Left ventricle myocardium superior (tissue), 1 donor: ENCODE data around the gene BRME1. TPM values are rescaled to one million over a fixed set of nuclear protein-coding genes. Genes with fewer than 3 reads are reported as not detected.
"Not testable (repeated sequence)": the region's sequence is repeated elsewhere in the genome, so short reads cannot be mapped to it uniquely, and the experiment has no call there.

Source experiments
- ATAC-seq: fragments of 200-7000 bp; cut with Tn5 transposase; one replicate; pipeline ENCODE4 v1.9.1; 2020; ENCODE audit warnings: mild to moderate bottlenecking, moderate library complexity
- DNase-seq: peaks from one replicate; pipeline ENCODE4 v3.0.0-alpha.2; 2020
- intact Hi-C: fragments of 100-400 bp; cut with micrococcal nuclease; formaldehyde crosslinking; loops from one replicate; pipeline ENCODE4 v1.11.0; 2022
- total RNA-seq: library from RNA; stranded (reverse); fragmentation: NEBNext Ultra II Directional; extraction: Animal tissue kit (Norgen Biotek cat#: 25700); gene quantifications from one replicate; pipeline ENCODE4 v1.2.1, GENCODE V29; 2021
- donor health status: DM: no; HTN: yes; CAD: no; lungs with severe emphysema.

The BRME1 gene
- total RNA-seq, 1 donor from 2014 or later, result 0.72 TPM

- DNase-seq (no peak), ATAC-seq (no peak)
- intact Hi-C loops, result no loop called here
These were observed 31.9 kb downstream of the BRME1 start for GRCh38 chr19:13873834-13874515.

GRCh38 chr19:13872695-13873389 lies 33.1 kb downstream of the BRME1 start:
- peak; percentile 51 for DNase-seq
- ATAC-seq, result peak; percentile 68
- intact Hi-C loops, result no loop called here

GRCh38 chr19:13872339-13872694 lies 33.6 kb downstream of the BRME1 start:
- intact Hi-C loops, result no loop called here
- ATAC-seq, result no peak
- DNase-seq, result no peak

- no peak for DNase-seq
- ATAC-seq, result no peak
- intact Hi-C loops, result no loop called here
These were observed 35.0 kb downstream of the BRME1 start for GRCh38 chr19:13870873-13871272.

GRCh38 chr19:13869281-13869680 lies 36.6 kb downstream of the BRME1 start:
- ATAC-seq (no peak), DNase-seq (no peak)
- intact Hi-C loops, result loop anchor here (10.0 kb wide), 1 partner anchor 84 kb away; no protein-coding TSS in a partner anchor

- ATAC-seq (no peak), DNase-seq (no peak)
- intact Hi-C loops, result loop anchor here (10.0 kb wide), 1 partner anchor 84 kb away; no protein-coding TSS in a partner anchor
These were observed 37.3 kb downstream of the BRME1 start for GRCh38 chr19:13868663-13869062.

- DNase-seq (no peak), ATAC-seq (no peak)
- intact Hi-C loops, result loop anchor here (10.0 kb wide), 1 partner anchor 82 kb away; no protein-coding TSS in a partner anchor
These were observed 39.4 kb downstream of the BRME1 start for GRCh38 chr19:13866463-13867046.

GRCh38 chr19:13865571-13866462 lies 40.1 kb downstream of the BRME1 start:
- ATAC-seq, result no peak
- peak; percentile 64 for DNase-seq
- intact Hi-C loops, result loop anchor here (10.0 kb wide), 1 partner anchor 81 kb away; no protein-coding TSS in a partner anchor

GRCh38 chr19:13864667-13865570 lies 41.0 kb downstream of the BRME1 start:
- no peak for ATAC-seq
- intact Hi-C loops, result loop anchor here (10.0 kb wide), 1 partner anchor 80 kb away; no protein-coding TSS in a partner anchor
- peak; percentile 41 for DNase-seq

- DNase-seq (no peak), ATAC-seq (no peak)
- intact Hi-C loops, result loop anchor here (10.0 kb wide), 1 partner anchor 79 kb away; no protein-coding TSS in a partner anchor
These were observed 41.8 kb downstream of the BRME1 start for GRCh38 chr19:13864046-13864666.

GRCh38 chr19:13861714-13862531 lies 44.0 kb downstream of the BRME1 start:
- DNase-seq, result peak; percentile 94
- intact Hi-C loops, result loop anchor here (10.0 kb wide), 1 partner anchor 77 kb away; no protein-coding TSS in a partner anchor
- ATAC-seq, result peak; percentile 94

- intact Hi-C loops, result loop anchor here (10.0 kb wide), 1 partner anchor 77 kb away; no protein-coding TSS in a partner anchor
- DNase-seq, result peak; percentile 41
- ATAC-seq, result peak; percentile 5
These were observed 44.6 kb downstream of the BRME1 start for GRCh38 chr19:13861392-13861713.

GRCh38 chr19:13860679-13861391 lies 45.1 kb downstream of the BRME1 start:
- ATAC-seq (no peak), DNase-seq (no peak)
- intact Hi-C loops, result loop anchor here (10.0 kb wide), 1 partner anchor 76 kb away; no protein-coding TSS in a partner anchor

GRCh38 chr19:13859361-13859880 lies 46.5 kb downstream of the BRME1 start:
- ATAC-seq (no peak), DNase-seq (no peak)
- intact Hi-C loops, result no loop called here

- ATAC-seq, result no peak
- intact Hi-C loops, result no loop called here
These were observed 49.4 kb downstream of the BRME1 start for GRCh38 chr19:13856497-13856896.

GRCh38 chr19:13852171-13852707 lies 53.7 kb downstream of the BRME1 start:
- intact Hi-C loops, ATAC-seq, DNase-seq: not testable (repeated sequence)

More at GRCh38 chr19:13856497-13856896, 49.4 kb downstream of the BRME1 start:
- DNase-seq, result no peak
